Vagina (tissue), 2 donors: ENCODE measurements around the gene ATP2B2. TPM values are rescaled to one million over a fixed set of nuclear protein-coding genes. Genes with fewer than 3 reads are reported as not detected.

Experiments
- DNase-seq, 2 donors: peaks; one replicate each; pipeline ENCODE4 v3.0.0-alpha.2; 2017; ENCODE audit errors: extremely low spot score in 2 of 2
- H3K27ac ChIP-seq: fragments of 200-600 bp; sonication (generic); one replicate; pipeline ENCODE4 v1.5.1; 2019
- H3K27me3 ChIP-seq: fragments of 200-600 bp; sonication (generic); one replicate; pipeline ENCODE4 v1.5.1; 2019
- H3K36me3 ChIP-seq, 2 donors: fragments of 200-600 bp; sonication (generic); one replicate each; pipeline ENCODE4 v1.5.1; 2017 to 2019
- H3K4me1 ChIP-seq: fragments of 200-600 bp; sonication (generic); one replicate; pipeline ENCODE4 v1.5.1; 2019
- H3K4me3 ChIP-seq, 2 donors: fragments of 200-600 bp; sonication (generic); 1 replicate in 1 of 2; 2 replicates in 1 of 2; pipeline ENCODE4 v1.5.1; 2016 to 2019
- H3K9me3 ChIP-seq: fragments of 200-600 bp; sonication (generic); one replicate; pipeline ENCODE4 v1.5.1; 2019
- CTCF ChIP-seq, 3 experiments: fragments of 450-650 bp in 2 of 3; fragments of 200-600 bp in 1 of 3; sonication (generic) in 1 of 3; IDR thresholded peaks; one replicate each; pipeline ENCODE4 v1.5.1; 2017 to 2019; ENCODE audit warnings: antibody characterized with exemption in 3 of 3, mild to moderate bottlenecking in 2 of 3, moderate library complexity in 2 of 3
- POLR2A ChIP-seq, 2 donors: fragments of 450-650 bp; IDR thresholded peaks; one replicate each; pipeline ENCODE4 v1.6.1; 2017; ENCODE audit warnings: antibody characterized with exemption in 2 of 2, mild to moderate bottlenecking in 2 of 2, moderate library complexity in 2 of 2
- POLR2AphosphoS5 ChIP-seq, 2 donors: sonication (generic); formaldehyde crosslinking; IDR thresholded peaks; one replicate each; pipeline ENCODE4 v1.9.0; 2017; ENCODE audit warnings: antibody characterized with exemption in 2 of 2, mild to moderate bottlenecking in 2 of 2, low read depth in 1 of 2; ENCODE audit not compliant: insufficient read depth in 1 of 2
- intact Hi-C: fragments of 100-400 bp; cut with DNase I; formaldehyde crosslinking; loops from one replicate; pipeline ENCODE4 v1.15.1; 2023
- total RNA-seq: library from RNA; depleted of rRNA; stranded (reverse); fragments of >200 nt; gene quantifications from one replicate; pipeline ENCODE4 v1.2.3, GENCODE V29; 2016

The ATP2B2 gene
- total RNA-seq, 1 donor from 2014 or later = 0.25 TPM

DNA sequence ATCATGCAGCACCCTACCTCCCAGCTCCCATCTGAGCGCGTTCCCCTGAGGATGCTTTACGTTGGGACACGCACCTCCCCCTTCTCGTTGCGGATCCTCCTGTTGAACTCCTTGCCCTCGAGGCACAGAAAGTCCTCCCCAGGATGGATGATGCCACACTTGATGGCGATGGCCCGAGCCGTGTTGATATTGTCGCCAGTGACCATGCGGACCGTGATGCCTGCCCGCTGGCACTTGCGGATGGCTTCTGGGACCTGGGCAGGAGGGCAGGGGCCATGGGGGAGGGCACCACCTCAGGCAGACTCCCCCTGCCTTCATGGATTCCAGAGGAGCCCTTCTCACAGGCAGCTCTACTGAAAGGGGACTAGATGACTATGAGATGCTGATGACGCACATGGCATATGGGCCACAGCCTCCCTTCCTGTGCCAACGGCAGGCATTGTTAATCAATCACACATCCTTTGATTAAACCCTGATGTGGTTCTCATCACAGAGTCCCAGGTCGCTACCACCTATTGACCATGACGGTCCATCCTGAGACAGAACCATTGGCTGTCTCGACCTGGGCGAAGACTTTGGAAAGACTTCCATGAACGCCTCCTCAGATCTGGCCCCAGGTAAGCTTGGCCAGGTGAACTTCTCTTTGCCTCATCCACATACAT is 154.9 kb downstream of the ATP2B2 start:
- Histone ChIP-seq H3K27me3 (no peaks in the 10 kb centered on the region), H3K36me3 (no peaks in the 10 kb centered on the region), H3K4me1 (no peaks in the 10 kb centered on the region), H3K27ac (no peak overlapping the region), H3K4me3 (no peak overlapping the region), H3K9me3 (no peaks in the 10 kb centered on the region)
- DNase-seq = no peak
- intact Hi-C loops = no loop called here
- TF ChIP-seq POLR2A (IDR thresholded peaks at IDR 0.05) (no peak), POLR2AphosphoS5 (IDR thresholded peaks at IDR 0.05; ENCODE audit: insufficient read depth in 1 of 2, low read depth in 1 of 2) (no peak), CTCF (IDR thresholded peaks at IDR 0.05) (no peak)

DNA sequence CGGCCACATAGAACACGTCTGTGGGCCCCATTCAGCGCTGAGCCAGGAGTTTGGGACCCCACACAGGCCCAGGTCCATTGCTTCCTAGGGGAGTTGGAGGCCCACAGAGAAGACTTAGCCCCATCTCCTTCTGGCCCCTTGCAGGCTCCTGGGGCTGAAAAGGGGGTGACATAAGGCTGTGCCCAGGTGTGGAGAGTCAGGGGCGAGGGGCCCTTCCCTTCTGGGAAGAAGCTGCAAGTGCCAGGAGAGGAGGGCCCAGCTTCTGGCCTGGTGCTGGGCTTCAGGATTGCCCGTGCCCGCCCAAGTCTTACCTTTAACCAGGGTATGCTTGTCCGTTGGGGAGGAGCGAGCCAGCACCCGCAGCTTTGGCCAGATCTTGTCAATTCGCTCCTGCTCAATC is 155.6 kb downstream of the ATP2B2 start:
- H3K27me3 ChIP-seq = no peaks in the 10 kb centered on the region
- H3K36me3 ChIP-seq = no peaks in the 10 kb centered on the region
- H3K4me3 ChIP-seq = no peak overlapping the region
- no peak for TF ChIP-seq POLR2AphosphoS5 (IDR thresholded peaks at IDR 0.05; ENCODE audit: insufficient read depth in 1 of 2, low read depth in 1 of 2)
- TF ChIP-seq POLR2A (IDR thresholded peaks at IDR 0.05) = no peak
- TF ChIP-seq CTCF (IDR thresholded peaks at IDR 0.05) = no peak
- H3K27ac ChIP-seq = no peak overlapping the region
- DNase-seq = no peak
- H3K4me1 ChIP-seq = no peaks in the 10 kb centered on the region
- intact Hi-C loops = no loop called here
- no peaks in the 10 kb centered on the region for H3K9me3 ChIP-seq

- H3K36me3 ChIP-seq = no peaks in the 10 kb centered on the region
- H3K27ac ChIP-seq = no peak overlapping the region
- no peaks in the 10 kb centered on the region for H3K4me1 ChIP-seq
- intact Hi-C loops = no loop called here
- no peak for TF ChIP-seq CTCF (IDR thresholded peaks at IDR 0.05)
- no peak for TF ChIP-seq POLR2A (IDR thresholded peaks at IDR 0.05)
- no peak for TF ChIP-seq POLR2AphosphoS5 (IDR thresholded peaks at IDR 0.05; ENCODE audit: insufficient read depth in 1 of 2, low read depth in 1 of 2)
- H3K9me3 ChIP-seq = no peaks in the 10 kb centered on the region
- no peak for DNase-seq
- no peaks in the 10 kb centered on the region for H3K27me3 ChIP-seq
- H3K4me3 ChIP-seq = no peak overlapping the region
Measured at GRCh38 chr3:10348404-10348721, 157.0 kb downstream of the ATP2B2 start.

DNA sequence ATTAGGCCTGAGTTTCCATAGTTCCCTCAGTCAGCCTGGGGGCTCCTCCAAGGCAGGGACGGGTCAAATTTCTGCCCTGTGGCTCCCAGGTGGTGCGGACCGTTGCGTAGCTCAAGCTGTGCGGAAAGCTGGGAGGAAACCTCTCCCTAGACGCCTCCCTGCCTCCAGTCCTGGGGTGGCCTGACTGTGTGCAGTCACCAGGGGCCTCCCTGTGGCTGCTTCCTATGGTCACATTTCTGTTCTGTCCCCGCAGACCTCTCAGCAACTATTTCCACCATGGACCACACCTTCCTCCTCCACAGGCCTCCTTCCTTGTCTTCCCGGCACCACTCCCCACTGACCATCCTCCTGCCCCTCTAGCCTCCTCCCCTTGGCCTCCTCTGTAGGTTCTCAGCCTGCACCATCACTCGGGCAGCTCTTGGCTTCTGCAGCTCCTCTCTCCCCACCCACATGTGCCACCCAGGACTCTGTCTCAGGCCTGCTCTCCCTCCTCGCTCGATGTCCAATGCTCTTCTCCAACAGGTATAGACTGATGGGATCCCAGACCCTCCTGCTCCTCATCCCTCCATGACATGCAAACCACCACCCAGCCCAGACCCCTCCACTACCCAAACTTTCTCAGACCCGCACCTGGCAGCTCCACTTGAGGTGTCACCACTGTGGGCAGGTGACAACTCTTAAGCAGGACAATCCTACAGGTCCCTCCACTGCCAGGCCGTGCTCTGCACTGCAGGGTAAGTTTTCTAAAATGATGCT is 157.6 kb downstream of the ATP2B2 start:
- no peak overlapping the region for H3K4me3 ChIP-seq
- H3K27ac ChIP-seq = no peak overlapping the region
- no peaks in the 10 kb centered on the region for H3K36me3 ChIP-seq
- intact Hi-C loops = no loop called here
- TF ChIP-seq POLR2A (IDR thresholded peaks at IDR 0.05) = no peak
- no peak for TF ChIP-seq POLR2AphosphoS5 (IDR thresholded peaks at IDR 0.05; ENCODE audit: insufficient read depth in 1 of 2, low read depth in 1 of 2)
- TF ChIP-seq CTCF (IDR thresholded peaks at IDR 0.05) = no peak
- no peaks in the 10 kb centered on the region for H3K4me1 ChIP-seq
- no peaks in the 10 kb centered on the region for H3K27me3 ChIP-seq
- no peaks in the 10 kb centered on the region for H3K9me3 ChIP-seq
- DNase-seq = no peak

GRCh38 chr3:10345911-10346310 is 159.5 kb downstream of the ATP2B2 start:
- no peaks in the 10 kb centered on the region for H3K27me3 ChIP-seq
- H3K4me1 ChIP-seq = no peaks in the 10 kb centered on the region
- H3K4me3 ChIP-seq = no peak overlapping the region
- no peak for TF ChIP-seq POLR2AphosphoS5 (IDR thresholded peaks at IDR 0.05; ENCODE audit: insufficient read depth in 1 of 2, low read depth in 1 of 2)
- TF ChIP-seq CTCF (IDR thresholded peaks at IDR 0.05) = no peak
- TF ChIP-seq POLR2A (IDR thresholded peaks at IDR 0.05) = no peak
- no peak for DNase-seq
- intact Hi-C loops = no loop called here
- no peaks in the 10 kb centered on the region for H3K36me3 ChIP-seq
- H3K27ac ChIP-seq = no peak overlapping the region
- H3K9me3 ChIP-seq = no peaks in the 10 kb centered on the region
